Chondrocyte (in vitro differentiated cells): Measurements from ENCODE around the gene MAST2. TPM values are rescaled to one million over a fixed set of nuclear protein-coding genes. Genes with fewer than 3 reads are reported as not detected.
A peak's percentile ranks its signal among the peaks of the same experiment; 100 is the strongest.
"Not testable (repeated sequence)": the region's sequence is repeated elsewhere in the genome, so short reads cannot be mapped to it uniquely, and the experiment has no call there.

Source experiments
- DNase-seq: peaks from one replicate; pipeline ENCODE4 v3.0.0; 2021; ENCODE audit warnings: mixed read lengths, low spot score
- H3K27ac Mint-ChIP-seq: one replicate; pipeline ENCODE4 v1.8.0; 2021; ENCODE audit warnings: mild to moderate bottlenecking, moderate library complexity, mixed read lengths; ENCODE audit not compliant: unreplicated experiment
- H3K27me3 Mint-ChIP-seq: 2 replicates; pipeline ENCODE4 v1.8.0; 2021; ENCODE audit warnings: low read depth, mixed read lengths
- H3K36me3 Mint-ChIP-seq: 2 replicates; pipeline ENCODE4 v1.8.0; 2021; ENCODE audit warnings: low read depth, mixed read lengths
- H3K4me1 Mint-ChIP-seq: 2 replicates; pipeline ENCODE4 v1.8.0; 2021; ENCODE audit warnings: low read depth, mild to moderate bottlenecking, mixed read lengths
- H3K4me3 Mint-ChIP-seq: one replicate; pipeline ENCODE4 v1.8.0; 2021; ENCODE audit warnings: mild to moderate bottlenecking, moderate library complexity, mixed read lengths; ENCODE audit not compliant: unreplicated experiment
- H3K9me3 Mint-ChIP-seq: 2 replicates; pipeline ENCODE4 v1.8.0; 2021; ENCODE audit warnings: low read depth, mixed read lengths
- total RNA-seq: library from RNA; stranded (reverse); gene quantifications from 3 replicates; pipeline ENCODE4 v1.2.1, GENCODE V29; 2021
- TF ChIP-seq, protein P1 (sequence below): fragments of 200-600 bp; sonication (generic); IDR thresholded peaks from 2 replicates; pipeline ENCODE4 v1.5.0; 2021; ENCODE audit warnings: antibody characterized with exemption, mild to moderate bottlenecking, moderate library complexity

MAST2 gene
- total RNA-seq, 1 donor from 2014 or later = 53.2 TPM

DNA sequence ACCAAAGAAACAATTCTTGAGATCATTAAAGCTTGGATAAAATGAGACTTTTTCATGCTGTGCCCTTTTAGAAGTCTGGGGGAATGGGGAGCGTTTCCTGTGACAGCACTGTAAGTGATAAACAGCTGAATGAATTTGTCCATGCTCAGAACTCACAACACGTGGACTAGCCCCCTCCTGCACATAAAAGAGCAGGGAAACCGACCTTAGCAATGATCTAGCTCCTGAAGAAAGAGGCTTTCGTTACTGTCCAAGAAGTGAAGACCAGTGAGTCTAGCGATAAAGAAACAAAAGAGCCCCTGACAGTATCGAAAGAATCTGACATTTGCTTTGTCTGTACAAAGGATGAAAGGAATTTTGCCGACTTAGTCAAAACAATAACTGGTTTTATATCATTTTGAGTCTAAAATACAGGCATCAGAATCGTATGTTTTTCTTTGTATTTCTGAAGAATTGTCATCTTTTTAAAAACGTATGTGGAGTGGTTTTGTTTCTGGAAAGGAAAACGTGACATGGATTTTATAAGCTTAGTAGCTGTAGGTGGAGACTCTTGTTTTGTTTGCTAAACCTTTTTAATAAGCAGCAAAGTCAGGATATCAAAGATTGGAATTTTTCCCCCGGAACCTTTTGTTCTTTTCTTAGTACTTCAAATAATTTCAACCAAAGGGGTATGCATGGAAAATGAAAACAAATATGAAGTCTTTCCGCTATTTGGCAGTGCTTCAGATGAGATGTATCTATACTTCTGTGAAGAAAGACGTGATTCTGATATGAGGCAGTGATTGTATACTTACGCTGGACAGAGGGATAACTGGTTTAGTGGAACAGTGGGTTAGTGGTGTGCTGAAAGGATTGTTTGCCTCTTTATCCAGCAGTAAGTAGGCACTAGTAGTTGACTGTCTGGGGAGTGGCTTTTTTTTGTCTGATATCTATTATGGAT is 61.0 kb downstream of the MAST2 start:
- no peaks in the 10 kb centered on the region for H3K9me3 Mint-ChIP-seq
- no peak for DNase-seq
- H3K36me3 Mint-ChIP-seq = no peaks in the 10 kb centered on the region
- no peaks in the 10 kb centered on the region for H3K27me3 Mint-ChIP-seq
- H3K27ac Mint-ChIP-seq = peak overlapping the region; percentile 75
- peak overlapping the region; percentile 52 for H3K4me3 Mint-ChIP-seq
- H3K4me1 Mint-ChIP-seq = peaks cover 28% of the 10 kb centered on the region
- TF ChIP-seq, protein P1, sequence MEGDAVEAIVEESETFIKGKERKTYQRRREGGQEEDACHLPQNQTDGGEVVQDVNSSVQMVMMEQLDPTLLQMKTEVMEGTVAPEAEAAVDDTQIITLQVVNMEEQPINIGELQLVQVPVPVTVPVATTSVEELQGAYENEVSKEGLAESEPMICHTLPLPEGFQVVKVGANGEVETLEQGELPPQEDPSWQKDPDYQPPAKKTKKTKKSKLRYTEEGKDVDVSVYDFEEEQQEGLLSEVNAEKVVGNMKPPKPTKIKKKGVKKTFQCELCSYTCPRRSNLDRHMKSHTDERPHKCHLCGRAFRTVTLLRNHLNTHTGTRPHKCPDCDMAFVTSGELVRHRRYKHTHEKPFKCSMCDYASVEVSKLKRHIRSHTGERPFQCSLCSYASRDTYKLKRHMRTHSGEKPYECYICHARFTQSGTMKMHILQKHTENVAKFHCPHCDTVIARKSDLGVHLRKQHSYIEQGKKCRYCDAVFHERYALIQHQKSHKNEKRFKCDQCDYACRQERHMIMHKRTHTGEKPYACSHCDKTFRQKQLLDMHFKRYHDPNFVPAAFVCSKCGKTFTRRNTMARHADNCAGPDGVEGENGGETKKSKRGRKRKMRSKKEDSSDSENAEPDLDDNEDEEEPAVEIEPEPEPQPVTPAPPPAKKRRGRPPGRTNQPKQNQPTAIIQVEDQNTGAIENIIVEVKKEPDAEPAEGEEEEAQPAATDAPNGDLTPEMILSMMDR = no peak

DNA sequence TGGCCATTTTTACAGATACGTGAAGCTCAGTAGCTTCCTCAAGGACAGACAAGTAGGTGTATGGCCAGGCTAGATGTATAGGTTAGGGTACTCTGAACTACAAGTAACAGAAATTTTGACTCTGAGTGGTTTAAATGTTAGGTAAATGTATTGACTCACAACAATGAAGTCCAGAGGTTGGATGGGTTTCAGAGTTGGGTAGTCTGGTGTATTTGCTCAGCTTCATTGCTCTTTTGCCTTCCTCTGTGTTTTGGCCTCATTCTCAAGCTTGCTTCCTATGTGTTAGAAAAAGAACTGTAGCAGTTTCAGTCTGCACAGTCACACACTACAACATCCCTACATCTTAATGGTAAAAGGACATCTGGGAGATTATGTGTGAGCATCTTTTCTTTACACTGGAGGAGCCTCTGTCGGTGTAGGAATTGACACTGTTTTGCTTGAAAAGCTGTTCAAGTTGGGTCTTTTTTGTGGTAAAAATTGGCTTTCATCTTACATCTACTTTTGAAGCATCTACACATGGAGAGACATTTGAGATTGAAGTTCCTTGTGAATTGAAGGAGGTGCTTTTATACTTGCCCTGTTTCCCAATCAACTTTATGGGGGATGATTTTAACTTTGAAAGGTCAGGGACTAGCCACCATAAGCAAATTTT is 64.4 kb downstream of the MAST2 start:
- H3K27ac Mint-ChIP-seq = no peak overlapping the region
- peaks cover 48% of the 10 kb centered on the region for H3K4me1 Mint-ChIP-seq
- no peaks in the 10 kb centered on the region for H3K9me3 Mint-ChIP-seq
- TF ChIP-seq, protein P1 = no peak
- no peak overlapping the region for H3K4me3 Mint-ChIP-seq
- DNase-seq = no peak
- no peaks in the 10 kb centered on the region for H3K27me3 Mint-ChIP-seq
- H3K36me3 Mint-ChIP-seq = no peaks in the 10 kb centered on the region

DNA sequence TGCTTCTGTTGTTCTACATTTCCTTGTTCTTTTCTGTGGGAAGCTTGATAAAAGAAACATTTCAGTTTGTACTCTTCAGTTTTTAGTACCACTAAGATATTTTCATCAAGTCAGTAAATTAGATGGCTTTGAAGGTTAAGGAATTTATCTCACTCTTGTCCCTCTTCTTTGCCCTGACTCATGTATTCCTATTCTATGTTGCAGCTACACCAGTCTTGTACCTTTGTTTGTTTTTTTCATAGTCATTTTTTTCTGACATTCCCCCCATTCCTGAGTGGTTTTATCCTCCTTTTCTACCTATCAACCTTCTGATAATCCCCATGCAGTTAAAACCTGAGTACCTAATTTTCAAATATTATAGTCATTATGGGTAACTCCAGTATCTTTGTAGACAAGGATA is 65.4 kb downstream of the MAST2 start:
- no peaks in the 10 kb centered on the region for H3K9me3 Mint-ChIP-seq
- no peaks in the 10 kb centered on the region for H3K36me3 Mint-ChIP-seq
- TF ChIP-seq, protein P1 = no peak
- DNase-seq = no peak
- H3K4me3 Mint-ChIP-seq = no peak overlapping the region
- H3K4me1 Mint-ChIP-seq = peaks cover 38% of the 10 kb centered on the region
- no peaks in the 10 kb centered on the region for H3K27me3 Mint-ChIP-seq
- H3K27ac Mint-ChIP-seq = no peak overlapping the region

DNA sequence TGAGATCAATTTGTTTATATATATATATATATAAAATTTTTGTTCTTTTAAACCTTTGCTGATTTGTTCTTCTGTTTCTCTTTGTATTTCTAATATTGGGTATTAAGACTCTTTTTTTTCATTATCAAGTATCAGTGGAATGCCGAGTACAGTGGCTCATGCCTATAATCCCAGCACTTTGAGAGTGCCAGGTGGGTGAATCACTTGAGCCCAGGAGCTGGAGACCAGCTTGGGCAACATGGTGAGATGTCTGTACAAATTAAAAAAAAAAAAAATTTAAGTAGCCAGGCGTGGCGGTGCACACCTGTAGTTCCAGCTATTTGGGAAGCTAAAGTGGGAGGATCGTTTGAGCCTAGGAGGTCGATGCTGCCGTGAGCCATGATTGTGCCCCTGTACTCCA is 67.1 kb downstream of the MAST2 start:
- peaks cover 26% of the 10 kb centered on the region for H3K4me1 Mint-ChIP-seq
- H3K36me3 Mint-ChIP-seq = no peaks in the 10 kb centered on the region
- no peaks in the 10 kb centered on the region for H3K27me3 Mint-ChIP-seq
- TF ChIP-seq, protein P1 = no peak
- H3K4me3 Mint-ChIP-seq = no peak overlapping the region
- DNase-seq = no peak
- no peaks in the 10 kb centered on the region for H3K9me3 Mint-ChIP-seq
- H3K27ac Mint-ChIP-seq = no peak overlapping the region

DNA sequence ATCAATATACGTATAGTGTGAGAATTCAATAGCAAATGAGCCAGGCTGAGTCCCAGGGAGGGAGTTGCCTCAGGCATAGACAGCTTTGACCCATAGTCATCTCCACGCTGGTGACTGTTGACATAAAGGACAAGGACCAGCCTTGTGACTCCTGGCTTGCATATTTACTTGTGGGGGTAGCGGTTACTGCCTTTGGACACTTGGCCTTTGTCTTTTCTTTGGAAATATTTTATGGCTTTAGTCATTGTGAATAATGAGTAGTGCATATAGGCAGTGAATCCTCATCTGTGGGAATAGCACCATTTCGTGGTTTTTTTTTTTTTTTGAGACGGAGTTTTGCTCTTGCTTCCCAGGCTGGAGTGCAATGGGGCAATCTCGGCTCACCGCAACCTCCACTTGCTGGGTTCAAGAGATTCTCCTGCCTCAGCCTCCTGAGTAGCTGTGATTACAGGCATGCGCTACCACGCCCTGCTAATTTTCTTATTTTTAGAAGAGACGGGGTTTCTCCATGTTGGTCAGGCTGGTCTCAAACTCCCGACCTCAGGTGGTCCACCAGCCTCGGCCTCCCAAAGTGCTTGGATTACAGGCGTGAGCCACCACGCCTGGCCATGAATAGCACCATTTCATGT is 68.9 kb downstream of the MAST2 start:
- H3K27me3 Mint-ChIP-seq, H3K4me3 Mint-ChIP-seq, H3K9me3 Mint-ChIP-seq, DNase-seq, H3K36me3 Mint-ChIP-seq: not testable (repeated sequence)
- H3K27ac Mint-ChIP-seq = peak overlapping the region; percentile 73
- peaks cover 26% of the 10 kb centered on the region for H3K4me1 Mint-ChIP-seq
